PC-3 (cell line): ENCODE data around the gene PLXNB2. TPM values are rescaled to one million over a fixed set of nuclear protein-coding genes. Genes with fewer than 3 reads are reported as not detected.
A peak's percentile ranks its signal among the peaks of the same experiment; 100 is the strongest.
"Not testable (repeated sequence)": the region's sequence is repeated elsewhere in the genome, so short reads cannot be mapped to it uniquely, and the experiment has no call there.

ENCODE experiments used
- ATAC-seq: fragments of 200-7000 bp; cut with Tn5 transposase; 2 replicates; pipeline ENCODE4 v1.9.1; 2020; ENCODE audit warnings: mild to moderate bottlenecking, moderate library complexity
- BruUV-seq: library from RNA; stranded (reverse); fragments of 400-500 nt; replicated peaks from 2 replicates; lab custom pipeline; 2021; lab: Mats Ljungman, UMichigan
- CTCF ChIA-PET: fragments of 300-600 bp; sonication (Branson Sonifier 250); formaldehyde crosslinking; loops from one replicate; lab custom pipeline; 2022; ENCODE audit warnings: antibody characterized with exemption; lab: Charles Lee
- POLR2A ChIA-PET: fragments of 300-600 bp; sonication (Branson Sonifier 250); formaldehyde crosslinking; loops from one replicate; lab custom pipeline; 2022; ENCODE audit warnings: antibody characterized with exemption; ENCODE audit not compliant: unreplicated experiment; lab: Charles Lee
- DNase-seq: peaks from one replicate; pipeline ENCODE4 v3.0.0-alpha.2; 2015
- H2AFZ ChIP-seq: fragments of 300-600 bp; sonication (generic); 2 replicates; pipeline ENCODE4 v1.6.0; 2016; ENCODE audit warnings: antibody characterized with exemption, low read length
- H3F3A ChIP-seq: fragments of 300-600 bp; sonication (generic); one replicate; pipeline ENCODE4 v1.6.0; 2017; ENCODE audit warnings: antibody characterized with exemption, low read length, control low read depth, mild to moderate bottlenecking; ENCODE audit not compliant: unreplicated experiment
- H3K27ac ChIP-seq: fragments of 300-600 bp; sonication (generic); 2 replicates; pipeline ENCODE4 v1.5.1; 2016; ENCODE audit warnings: mild to moderate bottlenecking, low read length
- H3K27me3 ChIP-seq: fragments of 300-600 bp; sonication (generic); 2 replicates; pipeline ENCODE4 v1.6.1; 2016; ENCODE audit warnings: low read length, mixed read lengths
- H3K36me3 ChIP-seq: fragments of 300-600 bp; sonication (generic); 2 replicates; pipeline ENCODE4 v1.6.1; 2016; ENCODE audit warnings: low read depth, mixed run types, low read length, mixed read lengths
- H3K4me1 ChIP-seq: fragments of 300-600 bp; sonication (generic); 2 replicates; pipeline ENCODE4 v1.5.1; 2016; ENCODE audit warnings: low read length; ENCODE audit not compliant: insufficient read depth
- H3K4me2 ChIP-seq: fragments of 300-600 bp; sonication (generic); 2 replicates; pipeline ENCODE4 v1.6.0; 2016; ENCODE audit warnings: low read length
- H3K4me3 ChIP-seq: fragments of 300-600 bp; sonication (generic); 2 replicates; pipeline ENCODE4 v1.5.1; 2016; ENCODE audit warnings: mild to moderate bottlenecking, low read length, mixed read lengths
- H3K79me2 ChIP-seq: fragments of 300-600 bp; sonication (generic); 2 replicates; pipeline ENCODE4 v1.6.1; 2017; ENCODE audit warnings: low read length, mixed read lengths
- H3K9ac ChIP-seq: fragments of 300-600 bp; sonication (generic); 2 replicates; pipeline ENCODE4 v1.6.0; 2016; ENCODE audit warnings: mild to moderate bottlenecking, low read length
- H3K9me2 ChIP-seq: fragments of 300-600 bp; sonication (generic); replicated peaks from 2 replicates; pipeline ENCODE4 v1.6.1; 2016; ENCODE audit warnings: mixed run types, low read length, mixed read lengths
- H3K9me3 ChIP-seq: fragments of 300-600 bp; sonication (generic); 2 replicates; pipeline ENCODE4 v1.6.1; 2016; ENCODE audit warnings: low read length, mixed read lengths
- H4K20me1 ChIP-seq: fragments of 300-600 bp; sonication (generic); 2 replicates; pipeline ENCODE4 v1.6.1; 2016; ENCODE audit warnings: low read length, mixed read lengths
- EZH2 ChIP-seq: fragments of 300-600 bp; sonication (generic); IDR thresholded peaks from one replicate; pipeline ENCODE4 v1.6.1; 2017; ENCODE audit warnings: antibody characterized with exemption, mild to moderate bottlenecking, low read length; ENCODE audit not compliant: unreplicated experiment
- EZH2phosphoT487 ChIP-seq: fragments of 300-600 bp; sonication (generic); IDR thresholded peaks from 2 replicates; pipeline ENCODE4 v1.6.1; 2018; ENCODE audit warnings: mild to moderate bottlenecking, antibody characterized with exemption, low read length, borderline replicate concordance
- intact Hi-C: fragments of 100-400 bp; cut with micrococcal nuclease; formaldehyde crosslinking; loops from 2 replicates; pipeline ENCODE4 v1.9.0; 2023
- total RNA-seq: library from RNA; depleted of rRNA; stranded (reverse); fragments of >200 nt; gene quantifications from 2 replicates; pipeline ENCODE4 v1.2.3, GENCODE V29; 2014
- TF ChIP-seq, protein P1 (sequence below): fragments of 300-600 bp; sonication (generic); conservative IDR thresholded peaks from 2 replicates; pipeline ENCODE4 v1.5.1; 2017; ENCODE audit warnings: antibody characterized with exemption, low read depth, mild to moderate bottlenecking, low read length

PLXNB2 gene
- total RNA-seq, 1 experiment from 2014 or later = 68.2 TPM

DNA sequence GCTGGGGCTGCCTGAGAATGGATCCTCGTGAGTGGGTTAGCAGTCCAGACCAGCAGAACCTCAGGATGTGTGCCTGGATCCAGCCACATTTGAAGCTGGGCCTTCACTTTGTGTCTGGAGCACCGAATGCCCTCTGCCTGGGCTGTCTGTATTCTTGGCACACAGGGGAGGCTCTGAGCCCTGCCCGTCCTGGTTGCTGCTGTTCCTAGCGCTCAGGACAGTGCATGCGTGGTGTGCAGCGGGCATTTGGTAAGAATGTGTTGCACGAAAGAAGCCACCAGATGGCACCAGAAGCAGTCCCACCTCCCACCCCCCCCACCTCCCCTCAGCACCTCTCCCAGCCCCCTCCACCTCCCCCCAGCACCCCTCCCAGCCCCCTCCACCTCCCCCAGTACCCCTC lies 33.1 kb downstream of the PLXNB2 start:
- H3K79me2 ChIP-seq = no peaks in the 10 kb centered on the region
- CTCF ChIA-PET = no interaction called here
- DNase-seq (peak; percentile 58), ATAC-seq (no peak)
- H3K9me2 ChIP-seq = no peaks in the 10 kb centered on the region
- no peaks in the 10 kb centered on the region for H3F3A ChIP-seq
- no peak overlapping the region for H3K9ac ChIP-seq
- no peaks in the 10 kb centered on the region for H3K27me3 ChIP-seq
- H3K27ac ChIP-seq = no peak overlapping the region
- no peak overlapping the region for H3K4me3 ChIP-seq
- no peaks in the 10 kb centered on the region for H4K20me1 ChIP-seq
- intact Hi-C loops = loop anchor here (5.0 kb wide), 1 partner anchor 68 kb away; the partner anchor contains the start of gene PPP6R2
- H3K4me1 ChIP-seq = peaks cover 11% of the 10 kb centered on the region
- H3K4me2 ChIP-seq = no peak overlapping the region
- no peaks in the 10 kb centered on the region for H3K9me3 ChIP-seq
- no TSS peak for BruUV-seq
- POLR2A ChIA-PET = no interaction called here
- peaks cover 22% of the 10 kb centered on the region for H3K36me3 ChIP-seq
- no peak for TF ChIP-seq EZH2phosphoT487
- no peak for TF ChIP-seq EZH2
- TF ChIP-seq, protein P1, sequence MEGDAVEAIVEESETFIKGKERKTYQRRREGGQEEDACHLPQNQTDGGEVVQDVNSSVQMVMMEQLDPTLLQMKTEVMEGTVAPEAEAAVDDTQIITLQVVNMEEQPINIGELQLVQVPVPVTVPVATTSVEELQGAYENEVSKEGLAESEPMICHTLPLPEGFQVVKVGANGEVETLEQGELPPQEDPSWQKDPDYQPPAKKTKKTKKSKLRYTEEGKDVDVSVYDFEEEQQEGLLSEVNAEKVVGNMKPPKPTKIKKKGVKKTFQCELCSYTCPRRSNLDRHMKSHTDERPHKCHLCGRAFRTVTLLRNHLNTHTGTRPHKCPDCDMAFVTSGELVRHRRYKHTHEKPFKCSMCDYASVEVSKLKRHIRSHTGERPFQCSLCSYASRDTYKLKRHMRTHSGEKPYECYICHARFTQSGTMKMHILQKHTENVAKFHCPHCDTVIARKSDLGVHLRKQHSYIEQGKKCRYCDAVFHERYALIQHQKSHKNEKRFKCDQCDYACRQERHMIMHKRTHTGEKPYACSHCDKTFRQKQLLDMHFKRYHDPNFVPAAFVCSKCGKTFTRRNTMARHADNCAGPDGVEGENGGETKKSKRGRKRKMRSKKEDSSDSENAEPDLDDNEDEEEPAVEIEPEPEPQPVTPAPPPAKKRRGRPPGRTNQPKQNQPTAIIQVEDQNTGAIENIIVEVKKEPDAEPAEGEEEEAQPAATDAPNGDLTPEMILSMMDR = no peak
- H2AFZ ChIP-seq = no peak overlapping the region

DNA sequence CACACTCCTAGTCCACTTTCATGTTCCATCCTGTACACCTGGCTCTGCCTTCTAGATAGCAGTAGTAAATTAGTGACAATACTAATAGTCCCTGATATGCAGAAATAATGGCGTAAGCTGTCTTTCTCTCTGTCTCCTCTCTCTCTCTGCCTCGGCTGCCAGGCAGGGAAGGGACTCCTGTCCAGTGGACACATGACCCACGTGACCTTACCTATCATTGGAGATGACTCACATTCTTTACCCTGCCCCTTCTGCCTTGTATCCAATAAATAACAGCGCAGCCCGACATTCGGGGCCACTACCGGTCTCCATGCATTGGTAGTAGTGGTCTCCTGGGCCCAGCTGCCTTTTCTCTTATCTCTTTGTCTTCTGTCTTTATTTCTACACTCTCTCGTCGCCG lies 33.7 kb downstream of the PLXNB2 start:
- H4K20me1 ChIP-seq, CTCF ChIA-PET, H3K9me3 ChIP-seq, H2AFZ ChIP-seq, BruUV-seq, H3K27me3 ChIP-seq, POLR2A ChIA-PET, ATAC-seq, H3K27ac ChIP-seq, DNase-seq, H3K4me2 ChIP-seq, H3F3A ChIP-seq, H3K4me3 ChIP-seq, H3K9ac ChIP-seq, H3K79me2 ChIP-seq, H3K9me2 ChIP-seq: not testable (repeated sequence)
- H3K36me3 ChIP-seq = peaks cover 22% of the 10 kb centered on the region
- peaks cover 11% of the 10 kb centered on the region for H3K4me1 ChIP-seq
- intact Hi-C loops = loop anchor here (5.0 kb wide), 1 partner anchor 69 kb away; the partner anchor contains the start of gene PPP6R2

DNA sequence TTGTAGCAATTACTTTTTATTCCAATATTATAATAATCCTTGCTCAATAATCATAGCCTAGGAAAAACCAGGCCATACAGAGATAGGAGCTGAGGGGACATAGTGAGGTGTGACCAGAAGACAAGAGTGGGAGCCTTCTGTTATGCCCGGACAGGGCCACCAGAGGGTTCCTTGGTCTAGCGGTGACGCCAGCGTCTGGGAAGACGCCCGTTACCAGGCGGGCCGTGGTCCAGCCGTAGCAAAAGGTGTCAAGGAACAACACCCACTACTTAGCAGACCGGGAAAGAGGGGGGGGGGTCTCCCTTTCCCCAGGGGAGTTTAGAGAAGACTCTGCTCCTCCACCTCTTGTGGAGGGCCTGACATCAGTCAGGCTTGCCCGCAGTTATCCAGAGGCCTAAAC lies 34.1 kb downstream of the PLXNB2 start:
- H4K20me1 ChIP-seq, BruUV-seq, H3K4me2 ChIP-seq, H3K9ac ChIP-seq, H3K4me3 ChIP-seq, CTCF ChIA-PET, H2AFZ ChIP-seq, DNase-seq, ATAC-seq, H3K27ac ChIP-seq, POLR2A ChIA-PET, H3K79me2 ChIP-seq, H3K9me2 ChIP-seq, H3K9me3 ChIP-seq, H3F3A ChIP-seq, H3K27me3 ChIP-seq: not testable (repeated sequence)
- peaks cover 11% of the 10 kb centered on the region for H3K4me1 ChIP-seq
- peaks cover 22% of the 10 kb centered on the region for H3K36me3 ChIP-seq
- intact Hi-C loops = loop anchor here (5.0 kb wide), 1 partner anchor 69 kb away; the partner anchor contains the start of gene PPP6R2
